ENCODE data around the gene OXGR1. TPM values are rescaled to one million over a fixed set of nuclear protein-coding genes. Genes with fewer than 3 reads are reported as not detected.

The OXGR1 gene
- total RNA-seq, 1 donor, result not detected

- no peak for TF ChIP-seq CTCF (IDR thresholded peaks at IDR 0.05; ENCODE audit: insufficient read depth, low read depth, low read length)
- peak; percentile 25 for DNase-seq (ENCODE audit: low read depth)
- H3K4me3 ChIP-seq (ENCODE audit: low read depth, low read length), result no peak overlapping the region
Measured at GRCh38 chr13:97023117-97023516, 28.8 kb upstream of the OXGR1 start.

GRCh38 chr13:97021241-97021640, 27.0 kb upstream of the OXGR1 start:
- no peak for DNase-seq (ENCODE audit: low read depth)
- no peak for TF ChIP-seq CTCF (IDR thresholded peaks at IDR 0.05; ENCODE audit: insufficient read depth, low read depth, low read length)
- H3K4me3 ChIP-seq (ENCODE audit: low read depth, low read length), result no peak overlapping the region

- TF ChIP-seq CTCF (IDR thresholded peaks at IDR 0.05; ENCODE audit: insufficient read depth, low read depth, low read length), result no peak
- H3K4me3 ChIP-seq (ENCODE audit: low read depth, low read length), result no peak overlapping the region
- DNase-seq (ENCODE audit: low read depth), result no peak
Measured at GRCh38 chr13:97020689-97021240, 26.5 kb upstream of the OXGR1 start.

GRCh38 chr13:97020194-97020593, 25.9 kb upstream of the OXGR1 start:
- no peak for DNase-seq (ENCODE audit: low read depth)
- TF ChIP-seq CTCF (IDR thresholded peaks at IDR 0.05; ENCODE audit: insufficient read depth, low read depth, low read length), result no peak
- H3K4me3 ChIP-seq (ENCODE audit: low read depth, low read length), result no peak overlapping the region

GRCh38 chr13:97019236-97019635, 25.0 kb upstream of the OXGR1 start:
- no peak for DNase-seq (ENCODE audit: low read depth)
- no peak for TF ChIP-seq CTCF (IDR thresholded peaks at IDR 0.05; ENCODE audit: insufficient read depth, low read depth, low read length)
- H3K4me3 ChIP-seq (ENCODE audit: low read depth, low read length), result no peak overlapping the region

- H3K4me3 ChIP-seq (ENCODE audit: low read depth, low read length), result no peak overlapping the region
Measured at GRCh38 chr13:97018029-97018819, 23.9 kb upstream of the OXGR1 start.

More at GRCh38 chr13:97018029-97018819, 23.9 kb upstream of the OXGR1 start:
- TF ChIP-seq CTCF (IDR thresholded peaks at IDR 0.05; ENCODE audit: insufficient read depth, low read depth, low read length), result peak; percentile 88
- DNase-seq (ENCODE audit: low read depth), result peak; percentile 65

Measured in fibroblast of villous mesenchyme (primary cell).